Measurements from ENCODE around the gene TMEM182.

The TMEM182 gene

GRCh38 chr2:102798181-102798580, 36.4 kb downstream of the TMEM182 start:
- TF ChIP-seq, protein P1, sequence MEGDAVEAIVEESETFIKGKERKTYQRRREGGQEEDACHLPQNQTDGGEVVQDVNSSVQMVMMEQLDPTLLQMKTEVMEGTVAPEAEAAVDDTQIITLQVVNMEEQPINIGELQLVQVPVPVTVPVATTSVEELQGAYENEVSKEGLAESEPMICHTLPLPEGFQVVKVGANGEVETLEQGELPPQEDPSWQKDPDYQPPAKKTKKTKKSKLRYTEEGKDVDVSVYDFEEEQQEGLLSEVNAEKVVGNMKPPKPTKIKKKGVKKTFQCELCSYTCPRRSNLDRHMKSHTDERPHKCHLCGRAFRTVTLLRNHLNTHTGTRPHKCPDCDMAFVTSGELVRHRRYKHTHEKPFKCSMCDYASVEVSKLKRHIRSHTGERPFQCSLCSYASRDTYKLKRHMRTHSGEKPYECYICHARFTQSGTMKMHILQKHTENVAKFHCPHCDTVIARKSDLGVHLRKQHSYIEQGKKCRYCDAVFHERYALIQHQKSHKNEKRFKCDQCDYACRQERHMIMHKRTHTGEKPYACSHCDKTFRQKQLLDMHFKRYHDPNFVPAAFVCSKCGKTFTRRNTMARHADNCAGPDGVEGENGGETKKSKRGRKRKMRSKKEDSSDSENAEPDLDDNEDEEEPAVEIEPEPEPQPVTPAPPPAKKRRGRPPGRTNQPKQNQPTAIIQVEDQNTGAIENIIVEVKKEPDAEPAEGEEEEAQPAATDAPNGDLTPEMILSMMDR (IDR thresholded peaks at IDR 0.05; ENCODE audit: insufficient read depth, low read depth, low read length, missing control alignments): no peak
- no peak for DNase-seq (ENCODE audit: low read depth)
- no peak overlapping the region for H3K4me3 ChIP-seq (ENCODE audit: low read depth, low read length)

GRCh38 chr2:102801098-102801718, 39.4 kb downstream of the TMEM182 start:
- TF ChIP-seq, protein P1 (IDR thresholded peaks at IDR 0.05; ENCODE audit: insufficient read depth, low read depth, low read length, missing control alignments): no peak
- DNase-seq (ENCODE audit: low read depth): peak; percentile 14
- H3K4me3 ChIP-seq (ENCODE audit: low read depth, low read length): no peak overlapping the region

GRCh38 chr2:102801858-102802699, 40.2 kb downstream of the TMEM182 start:
- H3K4me3 ChIP-seq (ENCODE audit: low read depth, low read length): no peak overlapping the region
- TF ChIP-seq, protein P1 (IDR thresholded peaks at IDR 0.05; ENCODE audit: insufficient read depth, low read depth, low read length, missing control alignments): no peak
- DNase-seq (ENCODE audit: low read depth): no peak

DNA sequence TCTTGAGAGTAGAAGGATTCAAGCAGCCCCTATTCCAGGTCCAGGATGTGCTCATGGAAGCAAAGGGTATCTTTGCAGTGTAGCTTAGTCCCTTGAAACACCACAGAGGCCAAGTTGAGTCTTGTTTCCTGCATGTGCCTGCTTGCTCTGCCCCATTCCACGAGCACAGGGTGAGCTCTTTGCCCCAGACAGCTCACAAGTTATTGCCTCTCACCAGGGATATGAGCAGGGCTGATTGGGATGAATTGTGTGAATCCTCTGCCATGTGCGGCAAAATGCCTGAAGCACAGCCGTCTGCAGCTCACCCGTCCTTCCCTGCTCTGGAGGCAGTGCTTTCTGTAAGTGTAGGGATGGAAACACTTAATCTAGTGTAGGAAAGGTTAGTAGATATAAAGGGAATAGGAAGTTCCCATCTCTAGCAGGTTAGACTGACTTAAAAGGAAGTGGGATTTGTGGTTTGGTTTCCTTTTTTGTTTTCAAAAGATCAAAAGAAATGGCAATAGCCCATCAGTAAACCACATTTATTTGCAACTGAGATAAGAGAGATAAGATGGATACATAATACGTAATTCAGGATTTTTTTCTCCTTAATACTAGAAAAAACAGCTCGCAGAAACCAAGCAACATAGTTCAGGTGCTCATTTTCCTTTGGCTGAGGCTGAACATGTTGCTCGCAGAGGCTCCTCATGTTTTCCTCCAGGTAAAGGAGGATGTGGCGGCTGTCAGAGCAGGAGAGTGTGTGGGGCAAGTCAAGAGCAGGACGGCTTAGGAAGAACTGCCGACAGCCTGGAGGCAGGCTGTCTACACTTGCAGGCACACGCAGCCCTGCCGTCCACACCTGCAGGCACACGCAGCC, 41.4 kb downstream of the TMEM182 start:
- no peak for DNase-seq (ENCODE audit: low read depth)
- TF ChIP-seq, protein P1 (IDR thresholded peaks at IDR 0.05; ENCODE audit: insufficient read depth, low read depth, low read length, missing control alignments): no peak
- H3K4me3 ChIP-seq (ENCODE audit: low read depth, low read length): no peak overlapping the region

GRCh38 chr2:102803897-102804217, 42.0 kb downstream of the TMEM182 start:
- DNase-seq (ENCODE audit: low read depth): no peak
- TF ChIP-seq, protein P1 (IDR thresholded peaks at IDR 0.05; ENCODE audit: insufficient read depth, low read depth, low read length, missing control alignments): no peak
- H3K4me3 ChIP-seq (ENCODE audit: low read depth, low read length): no peak overlapping the region

DNA sequence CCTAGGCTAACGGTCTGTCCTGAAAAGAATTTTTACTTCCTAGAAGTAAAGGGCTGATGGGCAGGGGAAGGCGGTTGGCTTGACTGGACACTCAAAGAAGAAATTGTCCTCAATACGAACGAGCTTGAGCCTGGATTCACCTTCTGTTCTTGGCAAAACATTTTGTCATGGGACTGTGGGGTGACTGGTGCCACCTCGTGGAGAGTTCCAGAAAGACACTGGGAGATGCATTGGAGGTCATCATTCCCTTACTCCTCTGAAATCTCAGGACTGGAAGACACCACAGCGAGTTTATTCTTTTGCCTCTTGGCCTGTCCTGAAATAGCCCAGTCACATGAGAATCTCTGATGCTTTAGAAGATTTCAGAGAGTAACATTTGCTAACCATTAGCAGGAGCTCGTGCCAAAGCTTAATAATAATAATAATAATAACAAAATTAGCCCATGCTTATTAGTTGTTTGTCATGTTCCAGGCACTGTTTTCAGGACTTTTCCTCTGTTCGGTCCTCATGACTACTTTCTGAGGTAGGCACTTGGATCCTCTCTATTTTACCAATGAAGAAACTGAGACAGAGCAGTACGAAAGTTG, 44.5 kb downstream of the TMEM182 start:
- no peak overlapping the region for H3K4me3 ChIP-seq (ENCODE audit: low read depth, low read length)
- peak; percentile 57 for DNase-seq (ENCODE audit: low read depth)
- TF ChIP-seq, protein P1 (IDR thresholded peaks at IDR 0.05; ENCODE audit: insufficient read depth, low read depth, low read length, missing control alignments): peak; percentile 87

All from GM12865 (cell line).